A549 treated with RU486 at 1 μM for 4 hours (cell line): Measurements from ENCODE around the gene SEC24A. TPM values are rescaled to one million over a fixed set of nuclear protein-coding genes. Genes with fewer than 3 reads are reported as not detected.

Source experiments
- total RNA-seq: library from RNA; stranded (reverse); fragments of 200-300 nt; extraction: Qiagen RNA extraction; gene quantifications from 5 replicates; pipeline ENCODE4 v1.2.3, GENCODE V29; 2022; ENCODE audit warnings: low read depth

Gene SEC24A
- 9.0 to 16.1 TPM (median 14.7 TPM) in 5 replicates for total RNA-seq

GRCh38 chr5:134648425-134649162 lies at the start of gene SEC24A:
TSS of gene SEC24A (plus strand) at chr5:134648785. CDS start at chr5:134649077, 292 bp downstream.

GRCh38 chr5:134738133-134738962 lies 89.8 kb downstream of the SEC24A start, which contains the start of gene CAMLG:
TSS of gene CAMLG (plus strand) at chr5:134738548. CDS start at chr5:134738621, 73 bp downstream.

DNA sequence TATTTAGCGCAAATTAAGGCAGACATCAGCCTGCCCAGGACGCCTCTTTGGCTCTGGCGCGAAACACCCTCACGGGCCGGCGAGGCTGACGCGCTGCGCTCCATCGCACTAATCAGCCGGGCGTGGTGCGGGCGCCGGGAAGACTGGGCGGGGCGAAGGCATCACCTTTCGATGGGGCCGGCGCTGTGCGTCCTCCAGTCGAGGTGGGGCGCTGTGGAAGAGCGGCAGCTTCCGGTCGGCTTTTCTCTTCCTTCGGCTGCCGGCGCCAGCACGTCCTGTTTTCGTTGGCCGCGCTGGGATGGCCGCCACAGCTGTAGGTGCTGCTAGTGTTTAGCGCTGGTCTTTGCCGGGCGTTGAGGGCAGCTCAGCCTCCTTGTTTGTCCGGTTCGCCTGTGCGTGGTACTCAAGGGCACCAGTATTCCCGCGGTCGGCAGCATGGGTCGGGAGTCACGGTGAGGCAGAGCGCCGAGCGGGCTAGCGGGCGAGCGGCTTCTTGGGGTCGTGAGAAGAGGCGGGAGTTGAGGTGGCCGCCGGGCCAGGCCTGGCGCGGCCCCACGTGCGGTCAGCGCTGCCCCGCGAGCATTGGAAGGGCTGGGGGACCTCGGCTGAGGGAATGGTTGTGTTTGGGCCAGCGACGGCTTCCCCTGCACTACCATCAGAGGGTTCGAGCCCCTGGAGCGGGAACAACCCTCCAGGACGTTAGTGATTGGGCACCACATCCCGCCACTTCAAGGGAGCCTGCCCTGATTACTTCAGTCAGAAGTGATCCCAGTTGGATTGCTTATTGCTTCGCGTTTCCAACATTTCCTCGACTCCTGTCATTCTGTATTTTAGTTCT lies 110.1 kb downstream of the SEC24A start, which contains the start of gene DDX46:
Gene DDX46, plus strand, starts transcription at position 276 of the 838 bp plus-strand sequence. Its CDS starts 160 bp downstream, at position 436.

Other genes with a start within 250 kb of the SEC24A start
- 36.9 to 47.1 TPM (median 42.6 TPM) in 5 replicates for gene CDKN2AIPNL, start 236.9 kb upstream of the SEC24A start, total RNA-seq
- 22.5 to 28.8 TPM (median 26.9 TPM) in 5 replicates for gene JADE2, start 123.1 kb upstream of the SEC24A start, total RNA-seq
- 45.1 to 78.2 TPM (median 50.3 TPM) in 5 replicates for gene SAR1B, start 16.0 kb upstream of the SEC24A start, total RNA-seq
- gene CAMLG, start 89.8 kb downstream of the SEC24A start, total RNA-seq: 15.6 to 31.1 TPM (median 29.9 TPM) in 5 replicates
- 57.1 to 79.4 TPM (median 65.4 TPM) in 5 replicates for gene DDX46, start 110.0 kb downstream of the SEC24A start, total RNA-seq
- gene C5orf24, start 197.2 kb downstream of the SEC24A start, total RNA-seq: 18.0 to 25.5 TPM (median 24.6 TPM) in 5 replicates
- 47.3 to 57.7 TPM (median 50.1 TPM) in 5 replicates for gene TXNDC15, start 225.6 kb downstream of the SEC24A start, total RNA-seq